Uterus (tissue), 2 donors: Measurements from ENCODE around the gene FER.

Experiments
- POLR2A ChIP-seq, 2 donors: fragments of 450-650 bp; IDR thresholded peaks; one replicate each; pipeline ENCODE4 v1.6.1; 2016; ENCODE audit warnings: antibody characterized with exemption in 2 of 2, mild to moderate bottlenecking in 1 of 2, moderate library complexity in 1 of 2
- TF ChIP-seq, protein P1 (sequence below), 4 experiments: fragments of 200-600 bp in 2 of 4; fragments of 450-650 bp in 2 of 4; sonication (generic) in 2 of 4; IDR thresholded peaks; one replicate each; pipeline ENCODE4 v1.5.1; 2016 to 2019; ENCODE audit warnings: antibody characterized with exemption in 4 of 4, mild to moderate bottlenecking in 2 of 4, moderate library complexity in 1 of 4

GRCh38 chr5:109080896-109081295 is 333.2 kb downstream of the FER start:
- TF ChIP-seq POLR2A (IDR thresholded peaks at IDR 0.05), result no peak
- TF ChIP-seq, protein P1, sequence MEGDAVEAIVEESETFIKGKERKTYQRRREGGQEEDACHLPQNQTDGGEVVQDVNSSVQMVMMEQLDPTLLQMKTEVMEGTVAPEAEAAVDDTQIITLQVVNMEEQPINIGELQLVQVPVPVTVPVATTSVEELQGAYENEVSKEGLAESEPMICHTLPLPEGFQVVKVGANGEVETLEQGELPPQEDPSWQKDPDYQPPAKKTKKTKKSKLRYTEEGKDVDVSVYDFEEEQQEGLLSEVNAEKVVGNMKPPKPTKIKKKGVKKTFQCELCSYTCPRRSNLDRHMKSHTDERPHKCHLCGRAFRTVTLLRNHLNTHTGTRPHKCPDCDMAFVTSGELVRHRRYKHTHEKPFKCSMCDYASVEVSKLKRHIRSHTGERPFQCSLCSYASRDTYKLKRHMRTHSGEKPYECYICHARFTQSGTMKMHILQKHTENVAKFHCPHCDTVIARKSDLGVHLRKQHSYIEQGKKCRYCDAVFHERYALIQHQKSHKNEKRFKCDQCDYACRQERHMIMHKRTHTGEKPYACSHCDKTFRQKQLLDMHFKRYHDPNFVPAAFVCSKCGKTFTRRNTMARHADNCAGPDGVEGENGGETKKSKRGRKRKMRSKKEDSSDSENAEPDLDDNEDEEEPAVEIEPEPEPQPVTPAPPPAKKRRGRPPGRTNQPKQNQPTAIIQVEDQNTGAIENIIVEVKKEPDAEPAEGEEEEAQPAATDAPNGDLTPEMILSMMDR (IDR thresholded peaks at IDR 0.05), result no peak
